Measurements from ENCODE around the gene SRPRB.

SRPRB gene

DNA sequence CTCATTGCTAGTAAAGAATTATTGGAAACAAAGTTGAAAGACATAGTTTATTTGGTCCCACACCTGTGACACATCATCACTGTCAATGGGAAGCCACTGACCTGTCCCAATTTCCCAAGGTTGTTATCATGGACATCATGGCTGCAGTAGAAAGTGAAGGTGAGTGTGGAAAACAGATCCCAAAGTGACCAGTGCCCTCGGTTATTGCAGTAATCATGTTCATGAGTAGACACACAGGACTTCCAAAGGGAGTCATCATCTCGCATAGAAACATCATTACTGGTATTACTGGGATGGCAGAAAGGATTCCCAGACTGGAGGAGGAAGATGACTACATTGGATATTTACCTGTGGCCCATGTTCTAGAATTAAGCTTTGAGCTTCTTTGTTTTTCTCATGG lies 44.7 kb upstream of the SRPRB start:
- peaks cover 6% of the 10 kb centered on the region for H3K4me1 ChIP-seq (ENCODE audit: control insufficient read depth, low read length)
- TF ChIP-seq EZH2phosphoT487 (IDR thresholded peaks at IDR 0.05; ENCODE audit: borderline replicate concordance, low read length) = no peak
- TF ChIP-seq, protein P1, sequence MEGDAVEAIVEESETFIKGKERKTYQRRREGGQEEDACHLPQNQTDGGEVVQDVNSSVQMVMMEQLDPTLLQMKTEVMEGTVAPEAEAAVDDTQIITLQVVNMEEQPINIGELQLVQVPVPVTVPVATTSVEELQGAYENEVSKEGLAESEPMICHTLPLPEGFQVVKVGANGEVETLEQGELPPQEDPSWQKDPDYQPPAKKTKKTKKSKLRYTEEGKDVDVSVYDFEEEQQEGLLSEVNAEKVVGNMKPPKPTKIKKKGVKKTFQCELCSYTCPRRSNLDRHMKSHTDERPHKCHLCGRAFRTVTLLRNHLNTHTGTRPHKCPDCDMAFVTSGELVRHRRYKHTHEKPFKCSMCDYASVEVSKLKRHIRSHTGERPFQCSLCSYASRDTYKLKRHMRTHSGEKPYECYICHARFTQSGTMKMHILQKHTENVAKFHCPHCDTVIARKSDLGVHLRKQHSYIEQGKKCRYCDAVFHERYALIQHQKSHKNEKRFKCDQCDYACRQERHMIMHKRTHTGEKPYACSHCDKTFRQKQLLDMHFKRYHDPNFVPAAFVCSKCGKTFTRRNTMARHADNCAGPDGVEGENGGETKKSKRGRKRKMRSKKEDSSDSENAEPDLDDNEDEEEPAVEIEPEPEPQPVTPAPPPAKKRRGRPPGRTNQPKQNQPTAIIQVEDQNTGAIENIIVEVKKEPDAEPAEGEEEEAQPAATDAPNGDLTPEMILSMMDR (IDR thresholded peaks at IDR 0.05; ENCODE audit: low read depth, low read length, poor library complexity, severe bottlenecking) = no peak
- H3K36me3 ChIP-seq (ENCODE audit: control insufficient read depth, low read length) = no peaks in the 10 kb centered on the region
- no peak overlapping the region for H3K27ac ChIP-seq (ENCODE audit: low read depth, low read length)
- H3K9me2 ChIP-seq (replicated peaks; ENCODE audit: control insufficient read depth, low read length) = no peaks in the 10 kb centered on the region
- H3K4me2 ChIP-seq (ENCODE audit: low read length) = no peak overlapping the region
- peaks cover 10% of the 10 kb centered on the region for H3K27me3 ChIP-seq (ENCODE audit: control insufficient read depth, low read length)
- no peaks in the 10 kb centered on the region for H3F3A ChIP-seq (ENCODE audit: control insufficient read depth, insufficient read depth)
- no peaks in the 10 kb centered on the region for H4K20me1 ChIP-seq (ENCODE audit: control insufficient read depth, insufficient read depth, low read depth, low read length)
- H3K79me2 ChIP-seq (ENCODE audit: control insufficient read depth, low read length) = no peaks in the 10 kb centered on the region
- H3K4me3 ChIP-seq (ENCODE audit: low read length) = no peak overlapping the region
- no peaks in the 10 kb centered on the region for H3K9me3 ChIP-seq (ENCODE audit: control insufficient read depth, insufficient read depth, low read length)

DNA sequence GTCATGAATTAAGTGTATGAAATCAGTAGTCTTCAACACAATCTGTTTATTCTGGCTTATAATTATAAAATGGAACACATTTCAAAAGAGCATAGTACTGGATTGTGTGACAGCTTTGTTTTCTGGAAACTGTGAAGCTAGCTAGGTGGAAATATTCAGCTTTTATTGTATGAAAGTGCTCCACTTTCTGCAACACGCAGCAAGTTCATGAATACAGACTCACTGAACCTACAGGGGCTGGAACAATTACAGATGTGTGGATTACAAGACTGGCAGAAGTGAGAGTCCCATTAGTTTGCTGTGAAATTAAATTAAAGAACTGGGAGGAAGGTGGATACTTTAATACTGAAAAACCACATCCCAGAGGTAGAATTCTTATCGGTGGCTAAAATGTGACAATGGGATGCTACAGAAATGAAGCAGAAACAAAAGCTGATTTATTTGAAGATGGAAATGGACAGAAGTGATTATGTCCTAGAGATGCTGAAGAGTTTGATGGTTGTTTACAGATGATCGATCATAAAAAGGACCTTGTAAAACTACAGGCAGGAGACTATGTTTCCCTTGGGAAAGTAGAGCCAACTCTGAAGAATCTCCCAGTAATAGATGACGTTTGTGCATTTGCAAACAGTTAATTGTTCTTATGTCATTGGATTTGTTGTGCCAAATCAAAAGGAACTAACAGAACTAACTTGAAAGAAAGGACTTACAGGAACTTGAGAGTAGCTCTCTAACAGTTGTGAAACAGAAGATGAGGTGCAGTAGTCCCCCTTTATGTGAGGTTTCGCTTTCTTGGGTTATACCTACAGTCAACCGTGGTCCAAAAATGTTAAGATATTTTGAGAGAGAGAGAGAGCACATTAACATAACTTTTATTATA lies 43.8 kb upstream of the SRPRB start:
- Histone ChIP-seq H3K4me1 (ENCODE audit: control insufficient read depth, low read length) (peaks cover 6% of the 10 kb centered on the region), H4K20me1 (ENCODE audit: control insufficient read depth, insufficient read depth, low read depth, low read length) (no peaks in the 10 kb centered on the region), H3K9me3 (ENCODE audit: control insufficient read depth, insufficient read depth, low read length) (no peaks in the 10 kb centered on the region), H3K36me3 (ENCODE audit: control insufficient read depth, low read length) (no peaks in the 10 kb centered on the region), H3K79me2 (ENCODE audit: control insufficient read depth, low read length) (no peaks in the 10 kb centered on the region), H3K27ac (ENCODE audit: low read depth, low read length) (no peak overlapping the region), H3K27me3 (ENCODE audit: control insufficient read depth, low read length) (peaks cover 10% of the 10 kb centered on the region), H3K4me3 (ENCODE audit: low read length) (no peak overlapping the region), H3K9me2 (replicated peaks; ENCODE audit: control insufficient read depth, low read length) (no peaks in the 10 kb centered on the region), H3F3A (ENCODE audit: control insufficient read depth, insufficient read depth) (no peaks in the 10 kb centered on the region), H3K4me2 (ENCODE audit: low read length) (no peak overlapping the region)
- TF ChIP-seq, protein P1 (IDR thresholded peaks at IDR 0.05; ENCODE audit: low read depth, low read length, poor library complexity, severe bottlenecking) = no peak
- TF ChIP-seq EZH2phosphoT487 (IDR thresholded peaks at IDR 0.05; ENCODE audit: borderline replicate concordance, low read length) = no peak

GRCh38 chr3:133762539-133762938 lies 43.1 kb upstream of the SRPRB start:
- no peaks in the 10 kb centered on the region for H3K9me3 ChIP-seq (ENCODE audit: control insufficient read depth, insufficient read depth, low read length)
- no peaks in the 10 kb centered on the region for H3K36me3 ChIP-seq (ENCODE audit: control insufficient read depth, low read length)
- peaks cover 6% of the 10 kb centered on the region for H3K4me1 ChIP-seq (ENCODE audit: control insufficient read depth, low read length)
- no peaks in the 10 kb centered on the region for H3K9me2 ChIP-seq (replicated peaks; ENCODE audit: control insufficient read depth, low read length)
- H3K79me2 ChIP-seq (ENCODE audit: control insufficient read depth, low read length) = no peaks in the 10 kb centered on the region
- TF ChIP-seq, protein P1 (IDR thresholded peaks at IDR 0.05; ENCODE audit: low read depth, low read length, poor library complexity, severe bottlenecking) = no peak
- TF ChIP-seq EZH2phosphoT487 (IDR thresholded peaks at IDR 0.05; ENCODE audit: borderline replicate concordance, low read length) = no peak
- no peak overlapping the region for H3K4me2 ChIP-seq (ENCODE audit: low read length)
- H3F3A ChIP-seq (ENCODE audit: control insufficient read depth, insufficient read depth) = no peaks in the 10 kb centered on the region
- no peak overlapping the region for H3K27ac ChIP-seq (ENCODE audit: low read depth, low read length)
- H3K4me3 ChIP-seq (ENCODE audit: low read length) = no peak overlapping the region
- peaks cover 10% of the 10 kb centered on the region for H3K27me3 ChIP-seq (ENCODE audit: control insufficient read depth, low read length)
- H4K20me1 ChIP-seq (ENCODE audit: control insufficient read depth, insufficient read depth, low read depth, low read length) = no peaks in the 10 kb centered on the region
